T-cell (primary cell): Measurements from ENCODE around the gene HMG20A. TPM values are rescaled to one million over a fixed set of nuclear protein-coding genes. Genes with fewer than 3 reads are reported as not detected.

ENCODE experiments used
- ATAC-seq, 4 experiments: fragments of 200-7000 bp in 3 of 4; fragments of 150-1000 bp in 1 of 4; cut with Tn5 transposase; replicated peaks in 1 of 4; 1 replicate in 3 of 4; 2 replicates in 1 of 4; pipeline ENCODE4 v1.10.0; 2021; ENCODE audit warnings: moderate library complexity in 3 of 4, mild to moderate bottlenecking in 2 of 4, moderate number of reproducible peaks in 1 of 4
- CTCF ChIA-PET, 2 donors: fragments of 300-600 bp; sonication (Branson Sonifier 250); formaldehyde crosslinking; loops; one replicate each; lab custom pipeline; 2022; ENCODE audit warnings: antibody characterized with exemption in 2 of 2; lab: Charles Lee
- POLR2A ChIA-PET, 2 donors: fragments of 300-600 bp; sonication (Branson Sonifier 250); formaldehyde crosslinking; loops; one replicate each; lab custom pipeline; 2022; ENCODE audit warnings: antibody characterized with exemption in 2 of 2; lab: Charles Lee
- DNase-seq, 35 experiments: peaks; one replicate each; pipeline versions ENCODE4 v3.0.0 to v3.0.0-alpha.2; 2013 to 2023
- H3K27ac ChIP-seq: one replicate; pipeline ENCODE4 v1.5.1; 2013; ENCODE audit warnings: low read length
- H3K27me3 ChIP-seq, 2 experiments: replicated peaks in 1 of 2; 1 replicate in 1 of 2; 2 replicates in 1 of 2; pipeline versions ENCODE4 v1.6.1 to v1.7.0; 2013; ENCODE audit warnings: low read length in 1 of 2, mixed read lengths in 1 of 2; ENCODE audit not compliant: control insufficient read depth in 2 of 2, insufficient read depth in 2 of 2; ENCODE audit errors: extremely low read depth in 1 of 2
- H3K36me3 ChIP-seq, 2 donors: 1 replicate in 1 of 2; 2 replicates in 1 of 2; pipeline versions ENCODE4 v1.6.1 to v1.7.0; 2013; ENCODE audit warnings: low read length in 1 of 2; ENCODE audit not compliant: control insufficient read depth in 2 of 2, insufficient read depth in 1 of 2; ENCODE audit errors: extremely low read depth in 1 of 2
- H3K4me1 ChIP-seq, 2 experiments: 1 replicate in 1 of 2; 2 replicates in 1 of 2; pipeline versions ENCODE4 v1.6.1 to v1.7.0; 2013; ENCODE audit warnings: low read length in 2 of 2, mixed read lengths in 1 of 2; ENCODE audit not compliant: insufficient read depth in 2 of 2, control insufficient read depth in 1 of 2; ENCODE audit errors: extremely low read depth in 1 of 2
- H3K4me3 ChIP-seq, 2 donors: 1 replicate in 1 of 2; 2 replicates in 1 of 2; pipeline versions ENCODE4 v1.5.1 to v1.7.0; 2013; ENCODE audit warnings: mild to moderate bottlenecking in 2 of 2, low read length in 1 of 2, moderate library complexity in 1 of 2; ENCODE audit not compliant: control insufficient read depth in 1 of 2; ENCODE audit errors: extremely low read depth in 1 of 2
- H3K9me3 ChIP-seq: 2 replicates; pipeline ENCODE4 v1.7.0; 2013
- H3K27ac Mint-ChIP-seq, 2 donors: one replicate each; pipeline ENCODE4 v1.8.0; 2020 to 2021; ENCODE audit warnings: mild to moderate bottlenecking in 2 of 2, mixed read lengths in 2 of 2
- H3K27me3 Mint-ChIP-seq, 2 donors: one replicate each; pipeline ENCODE4 v1.8.0; 2021 to 2022; ENCODE audit warnings: mixed read lengths in 2 of 2
- H3K36me3 Mint-ChIP-seq: one replicate; pipeline ENCODE4 v1.8.0; 2021; ENCODE audit warnings: mixed read lengths
- H3K4me1 Mint-ChIP-seq, 3 donors: one replicate each; pipeline ENCODE4 v1.8.0; 2020 to 2022; ENCODE audit warnings: mixed read lengths in 3 of 3, mild to moderate bottlenecking in 1 of 3
- H3K4me3 Mint-ChIP-seq, 3 donors: one replicate each; pipeline ENCODE4 v1.8.0; 2020 to 2022; ENCODE audit warnings: mild to moderate bottlenecking in 3 of 3, mixed read lengths in 3 of 3, moderate library complexity in 3 of 3
- H3K9me3 Mint-ChIP-seq, 3 donors: one replicate each; pipeline ENCODE4 v1.8.0; 2020 to 2022; ENCODE audit warnings: mixed read lengths in 3 of 3
- WGBS: methylation state at CpG from one replicate; pipeline ENCODE4 v1.1.5; 2013; ENCODE audit warnings: missing lambda C conversion rate; ENCODE audit not compliant: insufficient coverage; 5-methylcytosine and 5-hydroxymethylcytosine counted together
- total RNA-seq, 35 experiments: library from RNA in 6 of 35; stranded (reverse) in 6 of 35; fragments of 120-200 nt in 1 of 35; gene quantifications; one replicate each; pipeline versions ENCODE4 v1.2.1 to v1.2.4 and lab custom pipeline; 2013 to 2026

Gene HMG20A
- total RNA-seq, 5 donors from 2014 or later (not counting 1 experiment from before 2014, with no cell fraction given) = 34.2 to 48.3 (median 42.0) TPM

DNA sequence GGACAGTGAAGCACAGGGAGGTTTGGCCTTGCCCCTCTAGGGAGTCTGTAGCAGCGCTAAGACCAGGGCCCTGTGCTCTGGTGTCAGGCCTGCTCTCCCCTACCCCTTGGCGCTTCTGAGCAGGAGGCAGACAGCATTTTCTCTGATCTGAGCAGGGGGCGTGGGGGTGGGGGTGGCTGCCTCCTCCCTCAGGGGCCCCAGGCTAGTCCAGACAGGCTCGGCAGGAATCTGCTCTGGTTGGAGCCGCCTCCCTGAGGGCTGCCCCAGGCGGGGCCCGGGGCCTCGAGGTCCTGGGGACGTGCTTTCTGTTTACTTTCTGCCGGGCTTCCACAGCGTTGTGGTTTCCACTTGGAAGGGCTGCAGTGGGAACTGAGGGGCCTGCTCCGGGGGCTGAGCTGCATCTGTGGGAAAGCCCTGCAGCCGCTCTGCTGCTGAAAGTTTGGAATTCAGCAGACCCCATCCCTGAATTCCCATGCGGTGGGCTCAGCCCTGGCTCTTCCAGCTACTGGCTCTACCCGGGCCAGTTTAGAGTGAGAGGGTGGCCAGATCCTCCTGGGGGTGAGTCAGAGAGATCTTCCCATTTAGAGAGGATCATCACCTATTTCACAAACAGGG lies 106.6 kb downstream of the HMG20A start:
- H3K4me1 Mint-ChIP-seq = no peaks in the 10 kb centered on the region
- Histone ChIP-seq H3K27me3 (peaks cover 0 to 9% of the 10 kb centered on the region in 2 experiments), H3K36me3 (no peaks in the 10 kb centered on the region), H3K4me3 (no peak overlapping the region), H3K9me3 (no peaks in the 10 kb centered on the region), H3K4me1 (no peaks in the 10 kb centered on the region), H3K27ac (no peak overlapping the region)
- WGBS = 30% methylated on average over 11 of the region's 15 CpGs
- DNase-seq = no peak
- POLR2A ChIA-PET = no interaction called here
- no peak overlapping the region for H3K4me3 Mint-ChIP-seq
- no peaks in the 10 kb centered on the region for H3K9me3 Mint-ChIP-seq
- CTCF ChIA-PET = no interaction called here
- ATAC-seq = no peak
- peaks cover 0 to 2% of the 10 kb centered on the region in 2 donors for H3K27me3 Mint-ChIP-seq
- no peak overlapping the region for H3K27ac Mint-ChIP-seq
- no peaks in the 10 kb centered on the region for H3K36me3 Mint-ChIP-seq

DNA sequence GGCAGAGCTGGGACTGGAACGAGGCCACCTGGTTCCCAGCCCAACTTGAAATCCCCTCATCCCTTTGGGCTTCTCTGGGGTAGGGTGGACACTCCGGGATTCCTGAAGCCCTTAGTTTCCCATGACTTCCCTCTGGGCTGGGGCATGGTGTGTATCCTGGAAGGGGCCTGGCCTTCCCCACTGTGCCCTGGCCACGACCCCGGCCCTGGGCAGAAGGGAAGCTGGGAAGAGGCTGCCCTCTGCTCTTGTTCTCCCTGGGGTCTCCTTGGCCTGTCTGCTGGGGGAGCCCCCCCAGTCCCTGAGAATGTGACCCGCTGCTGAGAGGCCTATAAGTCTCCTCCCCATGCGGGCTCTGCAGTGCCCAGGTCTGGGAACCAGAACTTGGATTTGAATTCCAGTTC lies 107.1 kb downstream of the HMG20A start:
- Histone ChIP-seq H3K4me1 (no peaks in the 10 kb centered on the region), H3K27me3 (peaks cover 0 to 10% of the 10 kb centered on the region in 2 experiments), H3K36me3 (no peaks in the 10 kb centered on the region), H3K27ac (no peak overlapping the region), H3K4me3 (no peak overlapping the region), H3K9me3 (no peaks in the 10 kb centered on the region)
- Mint-ChIP-seq H3K36me3 (no peaks in the 10 kb centered on the region), H3K4me1 (no peaks in the 10 kb centered on the region), H3K27me3 (peaks cover 0 to 3% of the 10 kb centered on the region in 2 donors), H3K27ac (no peak overlapping the region), H3K4me3 (no peak overlapping the region), H3K9me3 (no peaks in the 10 kb centered on the region)
- POLR2A ChIA-PET = no interaction called here
- WGBS = 94% methylated on average over 3 of the region's 6 CpGs
- CTCF ChIA-PET = no interaction called here
- ATAC-seq (no peak), DNase-seq (no peak)

DNA sequence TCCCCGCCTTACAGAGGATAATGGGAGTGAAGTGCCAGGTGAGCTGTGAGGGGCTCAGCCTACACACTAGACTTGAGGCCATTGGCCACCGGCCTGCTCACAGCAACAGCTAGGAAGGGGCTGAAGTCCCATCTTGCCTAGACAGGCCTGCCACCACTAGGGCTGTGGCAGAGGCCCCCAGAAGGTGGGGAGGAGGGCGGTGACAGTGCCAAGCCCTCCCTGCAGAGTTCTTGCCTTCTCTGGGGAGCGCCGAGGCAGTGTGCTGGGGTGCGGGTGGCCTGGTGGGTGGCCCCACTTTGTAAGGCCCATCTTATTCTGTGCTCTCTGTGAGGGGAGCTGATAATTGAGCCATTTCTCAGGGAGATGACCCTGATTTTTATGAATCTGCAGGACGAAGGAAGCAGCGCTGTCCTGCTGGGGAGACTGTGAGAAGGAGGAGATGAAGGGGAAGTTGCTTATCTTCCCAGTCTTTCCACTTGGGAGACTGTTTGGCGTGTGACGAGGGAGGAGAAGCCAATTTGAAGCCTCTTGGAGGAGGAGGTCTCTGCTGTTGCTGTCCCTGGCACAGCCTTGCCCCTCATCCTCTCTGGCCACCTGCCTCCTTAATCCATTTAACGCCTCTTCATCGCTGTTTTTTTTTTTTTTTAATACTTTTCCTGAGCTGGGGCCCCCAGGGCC lies 107.7 kb downstream of the HMG20A start:
- DNase-seq (no peak), ATAC-seq (no peak)
- no peaks in the 10 kb centered on the region for H3K9me3 ChIP-seq
- POLR2A ChIA-PET = no interaction called here
- no peak overlapping the region for H3K4me3 ChIP-seq
- no peak overlapping the region for H3K27ac ChIP-seq
- peaks cover 0 to 12% of the 10 kb centered on the region in 2 experiments for H3K27me3 ChIP-seq
- 81% methylated on average over 6 of the region's 12 CpGs for WGBS
- H3K27me3 Mint-ChIP-seq = peaks cover 0 to 3% of the 10 kb centered on the region in 2 donors
- CTCF ChIA-PET = no interaction called here
- no peaks in the 10 kb centered on the region for H3K36me3 Mint-ChIP-seq
- H3K36me3 ChIP-seq = no peaks in the 10 kb centered on the region
- no peaks in the 10 kb centered on the region for H3K4me1 ChIP-seq
- H3K27ac Mint-ChIP-seq = no peak overlapping the region
- no peaks in the 10 kb centered on the region for H3K4me1 Mint-ChIP-seq
- H3K9me3 Mint-ChIP-seq = no peaks in the 10 kb centered on the region
- no peak overlapping the region for H3K4me3 Mint-ChIP-seq

DNA sequence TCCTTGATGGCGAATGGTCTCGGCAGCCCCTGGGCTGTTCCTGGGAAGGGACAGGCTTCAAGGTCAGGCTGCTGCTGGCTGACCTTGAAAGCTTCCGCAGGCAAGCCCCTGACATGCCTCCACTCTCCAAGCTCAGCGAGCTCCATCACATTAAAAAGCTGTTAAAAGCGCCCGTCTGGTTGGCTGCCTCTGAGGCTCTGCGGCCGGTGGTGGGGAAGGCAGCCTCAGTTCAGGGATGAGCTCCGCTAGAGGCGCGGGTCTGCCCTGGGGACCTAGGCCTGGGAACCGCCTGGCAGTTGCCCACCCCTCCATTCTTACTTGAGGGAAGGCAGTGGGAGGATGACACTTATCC lies 108.3 kb downstream of the HMG20A start:
- H3K36me3 Mint-ChIP-seq = no peaks in the 10 kb centered on the region
- H3K27ac ChIP-seq = no peak overlapping the region
- POLR2A ChIA-PET = no interaction called here
- H3K27ac Mint-ChIP-seq = no peak overlapping the region
- H3K9me3 ChIP-seq = no peaks in the 10 kb centered on the region
- H3K4me3 ChIP-seq = no peak overlapping the region
- H3K4me1 Mint-ChIP-seq = no peaks in the 10 kb centered on the region
- H3K9me3 Mint-ChIP-seq = no peaks in the 10 kb centered on the region
- CTCF ChIA-PET = no interaction called here
- peaks cover 0 to 3% of the 10 kb centered on the region in 2 donors for H3K27me3 Mint-ChIP-seq
- no peak overlapping the region for H3K4me3 Mint-ChIP-seq
- WGBS = 94% methylated on average over 3 of the region's 12 CpGs
- DNase-seq (no peak), ATAC-seq (no peak)
- H3K36me3 ChIP-seq = no peaks in the 10 kb centered on the region
- peaks cover 0 to 12% of the 10 kb centered on the region in 2 experiments for H3K27me3 ChIP-seq
- H3K4me1 ChIP-seq = no peaks in the 10 kb centered on the region

DNA sequence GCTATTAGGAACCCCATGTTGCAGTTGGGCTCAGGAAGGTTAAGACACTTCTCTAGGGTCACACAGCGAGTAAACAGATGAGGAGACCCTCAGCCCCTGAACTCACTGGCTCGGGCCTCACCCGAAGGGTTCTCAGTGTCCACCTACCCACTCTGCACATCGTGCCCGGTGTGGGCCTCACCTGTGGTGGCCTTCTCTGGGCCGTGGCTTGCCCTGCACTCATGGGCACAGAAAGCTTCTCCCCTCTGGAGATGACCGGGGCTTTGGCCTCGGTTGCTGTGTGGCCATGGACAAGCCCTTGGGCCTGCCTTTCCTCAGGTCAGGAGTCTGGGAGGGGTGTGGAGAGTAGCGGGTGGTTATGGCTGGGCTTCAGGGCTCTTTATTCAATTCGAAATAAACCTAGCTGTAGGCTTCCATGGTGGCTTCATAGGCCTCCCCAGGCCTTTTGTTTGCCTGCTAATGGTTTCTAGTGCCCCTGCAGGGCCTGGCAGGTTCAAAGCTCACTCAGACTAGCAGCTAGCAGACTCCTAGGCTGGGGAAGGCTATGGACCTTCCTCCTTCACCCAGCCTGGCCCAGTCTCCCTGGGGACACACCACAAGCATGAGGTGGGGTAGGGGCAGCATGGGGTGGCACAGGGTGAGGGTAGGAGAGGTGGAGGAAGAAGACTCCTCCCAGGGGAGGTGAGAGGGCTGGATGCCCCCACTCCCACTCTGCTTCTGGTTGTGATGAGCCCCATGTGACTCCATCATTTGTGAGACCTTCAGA lies 108.9 kb downstream of the HMG20A start:
- POLR2A ChIA-PET = no interaction called here
- no peak for ATAC-seq
- H3K27ac ChIP-seq = no peak overlapping the region
- CTCF ChIA-PET = no interaction called here
- no peaks in the 10 kb centered on the region for H3K36me3 ChIP-seq
- Mint-ChIP-seq H3K27me3 (peaks cover 0 to 3% of the 10 kb centered on the region in 2 donors), H3K4me3 (no peak overlapping the region), H3K36me3 (no peaks in the 10 kb centered on the region), H3K4me1 (no peaks in the 10 kb centered on the region), H3K27ac (no peak overlapping the region), H3K9me3 (no peaks in the 10 kb centered on the region)
- DNase-seq = no peak
- no peaks in the 10 kb centered on the region for H3K4me1 ChIP-seq
- WGBS = 100% methylated on average over 4 of the region's 10 CpGs
- H3K9me3 ChIP-seq = no peaks in the 10 kb centered on the region
- peaks cover 0 to 15% of the 10 kb centered on the region in 2 experiments for H3K27me3 ChIP-seq
- H3K4me3 ChIP-seq = no peak overlapping the region

DNA sequence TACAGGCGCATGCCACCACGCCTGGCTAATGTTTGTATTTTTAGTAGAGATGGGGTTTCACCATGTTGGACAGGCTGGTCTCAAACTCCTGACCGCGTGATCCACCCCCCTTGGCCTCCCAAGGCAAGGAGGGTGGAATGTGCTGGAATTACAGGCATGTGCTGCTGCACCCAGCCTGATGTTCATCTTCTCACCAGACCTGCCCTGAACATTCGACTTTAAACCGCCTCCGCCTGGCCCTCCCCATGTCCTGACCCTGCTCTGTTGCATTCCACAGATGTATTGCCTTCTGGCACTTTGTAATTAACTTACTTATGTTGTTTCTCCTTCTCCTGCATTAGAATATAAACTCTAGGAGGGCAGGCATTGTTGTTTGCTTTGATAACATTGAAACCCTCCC lies 109.9 kb downstream of the HMG20A start:
- no CpG with 5 or more reads among the region's 7 CpGs for WGBS
- CTCF ChIA-PET = no interaction called here

More for the DNA sequence above, 109.9 kb downstream of the HMG20A start:
- no peaks in the 10 kb centered on the region for H3K4me1 ChIP-seq
- Mint-ChIP-seq H3K27ac (no peak overlapping the region), H3K9me3 (no peaks in the 10 kb centered on the region), H3K4me3 (no peak overlapping the region), H3K36me3 (no peaks in the 10 kb centered on the region), H3K4me1 (no peaks in the 10 kb centered on the region), H3K27me3 (peaks cover 0 to 3% of the 10 kb centered on the region in 2 donors)
- no peak overlapping the region for H3K27ac ChIP-seq
- no peaks in the 10 kb centered on the region for H3K9me3 ChIP-seq
- peaks cover 0 to 15% of the 10 kb centered on the region in 2 experiments for H3K27me3 ChIP-seq
- ATAC-seq (no peak), DNase-seq (no peak)
- H3K36me3 ChIP-seq = no peaks in the 10 kb centered on the region
- POLR2A ChIA-PET = no interaction called here
- H3K4me3 ChIP-seq = no peak overlapping the region
